Mesenchymal stem cell (in vitro differentiated cells and primary cell): ENCODE data around the gene CDKN1A.

Experiments
- DNase-seq: peaks from one replicate; pipeline ENCODE4 v3.0.0-alpha.2; 2013
- H2AFZ ChIP-seq: one replicate; pipeline ENCODE4 v1.6.1; 2013; ENCODE audit warnings: low read depth, mild to moderate bottlenecking, control low read depth, inconsistent platforms, low read length, moderate library complexity
- H2AK5ac ChIP-seq: 2 replicates; pipeline ENCODE4 v1.6.1; 2013; ENCODE audit warnings: low read length, moderate library complexity, mild to moderate bottlenecking, inconsistent platforms; ENCODE audit not compliant: severe bottlenecking
- H2BK120ac ChIP-seq: one replicate; pipeline ENCODE4 v1.6.1; 2013; ENCODE audit warnings: low read depth, mild to moderate bottlenecking, inconsistent platforms, low read length, moderate library complexity
- H2BK12ac ChIP-seq, 2 experiments: one replicate each; pipeline ENCODE4 v1.6.1; 2013; ENCODE audit warnings: inconsistent platforms in 2 of 2, low read length in 2 of 2, mild to moderate bottlenecking in 2 of 2, moderate library complexity in 2 of 2, control low read depth in 1 of 2
- H2BK15ac ChIP-seq: one replicate; pipeline ENCODE4 v1.6.1; 2013; ENCODE audit warnings: mild to moderate bottlenecking, low read depth, inconsistent platforms; ENCODE audit not compliant: poor library complexity, severe bottlenecking
- H2BK5ac ChIP-seq: 2 replicates; pipeline ENCODE4 v1.6.1; 2013; ENCODE audit warnings: low read depth, mild to moderate bottlenecking, low read length, control low read depth, inconsistent platforms; ENCODE audit not compliant: poor library complexity, severe bottlenecking
- H3K14ac ChIP-seq, 2 experiments: one replicate each; pipeline ENCODE4 v1.6.1; 2013; ENCODE audit warnings: inconsistent platforms in 2 of 2, low read length in 2 of 2, control low read depth in 1 of 2, mild to moderate bottlenecking in 1 of 2, moderate library complexity in 1 of 2
- H3K18ac ChIP-seq, 2 experiments: one replicate each; pipeline ENCODE4 v1.6.1; 2013; ENCODE audit warnings: inconsistent platforms in 2 of 2, low read length in 2 of 2, control low read depth in 1 of 2, low read depth in 1 of 2, mild to moderate bottlenecking in 1 of 2
- H3K23ac ChIP-seq, 2 experiments: one replicate each; pipeline ENCODE4 v1.6.1; 2013; ENCODE audit warnings: inconsistent platforms in 2 of 2, low read length in 2 of 2, mild to moderate bottlenecking in 2 of 2, moderate library complexity in 2 of 2, control low read depth in 1 of 2
- H3K27ac ChIP-seq: 2 replicates; pipeline ENCODE4 v1.5.1; 2013; ENCODE audit warnings: mild to moderate bottlenecking, moderate library complexity, low read length, control low read depth, inconsistent platforms; ENCODE audit not compliant: poor library complexity, severe bottlenecking
- H3K27me3 ChIP-seq, 2 experiments: 2 replicates each; pipeline versions ENCODE4 v1.6.1 to v1.7.0; 2013; ENCODE audit warnings: low read length in 2 of 2, mild to moderate bottlenecking in 2 of 2, moderate library complexity in 2 of 2, control low read depth in 1 of 2, inconsistent platforms in 1 of 2; ENCODE audit not compliant: control insufficient read depth in 1 of 2, insufficient read depth in 1 of 2
- H3K36me3 ChIP-seq, 2 experiments: 2 replicates each; pipeline versions ENCODE4 v1.6.1 to v1.7.0; 2013; ENCODE audit warnings: low read length in 2 of 2, control low read depth in 1 of 2, inconsistent platforms in 1 of 2, low read depth in 1 of 2, mild to moderate bottlenecking in 1 of 2; ENCODE audit not compliant: insufficient read depth in 2 of 2, control insufficient read depth in 1 of 2
- H3K4ac ChIP-seq, 2 experiments: one replicate each; pipeline ENCODE4 v1.6.1; 2013; ENCODE audit warnings: inconsistent platforms in 2 of 2, low read length in 2 of 2, mild to moderate bottlenecking in 2 of 2, moderate library complexity in 2 of 2, control low read depth in 1 of 2, low read depth in 1 of 2
- H3K4me1 ChIP-seq: 2 replicates; pipeline ENCODE4 v1.6.1; 2013; ENCODE audit warnings: low read depth, low read length, control low read depth; ENCODE audit not compliant: control insufficient read depth, insufficient read depth
- H3K4me2 ChIP-seq: 2 replicates; pipeline ENCODE4 v1.6.1; 2013; ENCODE audit warnings: low read length, mild to moderate bottlenecking, inconsistent platforms; ENCODE audit not compliant: poor library complexity, severe bottlenecking
- H3K4me3 ChIP-seq, 2 experiments: 2 replicates each; pipeline versions ENCODE4 v1.5.1 to v1.7.0; 2013; ENCODE audit warnings: low read length in 2 of 2, mild to moderate bottlenecking in 2 of 2, control low read depth in 1 of 2, low read depth in 1 of 2; ENCODE audit not compliant: insufficient read depth in 1 of 2
- H3K79me1 ChIP-seq: replicated peaks from 2 replicates; pipeline ENCODE4 v1.6.1; 2013; ENCODE audit warnings: mild to moderate bottlenecking, control low read depth, low read length, inconsistent platforms; ENCODE audit not compliant: poor library complexity, severe bottlenecking
- H3K9ac ChIP-seq: 2 replicates; pipeline ENCODE4 v1.7.0; 2013; ENCODE audit warnings: mild to moderate bottlenecking, low read length, moderate library complexity
- H3K9me3 ChIP-seq: 2 replicates; pipeline ENCODE4 v1.7.0; 2013; ENCODE audit warnings: mild to moderate bottlenecking, low read length; ENCODE audit not compliant: control insufficient read depth
- H4K8ac ChIP-seq: one replicate; pipeline ENCODE4 v1.6.1; 2013; ENCODE audit warnings: inconsistent platforms, mild to moderate bottlenecking, low read length, moderate library complexity
- H4K91ac ChIP-seq: one replicate; pipeline ENCODE4 v1.6.1; 2013; ENCODE audit warnings: mild to moderate bottlenecking, low read length, inconsistent platforms
- WGBS: methylation state at CpG from one replicate; pipeline ENCODE4 v1.1.7; 2013; ENCODE audit warnings: mixed read lengths; 5-methylcytosine and 5-hydroxymethylcytosine counted together

Gene CDKN1A

GRCh38 chr6:36699348-36699747 is 20.8 kb downstream of the CDKN1A start:
- H3K79me1 ChIP-seq: no peaks in the 10 kb centered on the region
- DNase-seq: no peak
- H3K23ac ChIP-seq: no peak overlapping the region
- H3K27me3 ChIP-seq: peaks cover 15 to 16% of the 10 kb centered on the region in 2 experiments
- H4K91ac ChIP-seq: no peak overlapping the region
- H2BK120ac ChIP-seq: no peak overlapping the region
- H3K4me2 ChIP-seq: no peak overlapping the region
- H2AFZ ChIP-seq: no peak overlapping the region
- no peak overlapping the region for H2BK12ac ChIP-seq
- H4K8ac ChIP-seq: no peak overlapping the region
- H3K9ac ChIP-seq: no peak overlapping the region
- no peak overlapping the region for H3K4me3 ChIP-seq
- no peak overlapping the region for H3K27ac ChIP-seq
- no peak overlapping the region for H2BK15ac ChIP-seq
- no peak overlapping the region for H2BK5ac ChIP-seq
- H3K18ac ChIP-seq: no peak overlapping the region
- H3K9me3 ChIP-seq: peaks cover 7% of the 10 kb centered on the region
- no peak overlapping the region for H3K14ac ChIP-seq
- 90% methylated on average over 7 of the region's 7 CpGs for WGBS
- peaks cover 4% of the 10 kb centered on the region for H3K4me1 ChIP-seq
- H3K36me3 ChIP-seq: no peaks in the 10 kb centered on the region
- H2AK5ac ChIP-seq: no peak overlapping the region
- H3K4ac ChIP-seq: no peak overlapping the region

- Histone ChIP-seq H3K27ac (no peak overlapping the region), H3K27me3 (peaks cover 15 to 17% of the 10 kb centered on the region in 2 experiments), H3K4me3 (no peak overlapping the region), H2AK5ac (no peak overlapping the region), H2BK5ac (no peak overlapping the region), H4K91ac (no peak overlapping the region), H3K79me1 (no peaks in the 10 kb centered on the region), H2BK15ac (no peak overlapping the region), H2AFZ (no peak overlapping the region), H2BK120ac (no peak overlapping the region), H3K14ac (no peak overlapping the region), H3K18ac (no peak overlapping the region), H3K36me3 (no peaks in the 10 kb centered on the region), H3K9me3 (peaks cover 7% of the 10 kb centered on the region), H3K4ac (no peak overlapping the region), H3K9ac (no peak overlapping the region), H3K23ac (no peak overlapping the region), H3K4me2 (no peak overlapping the region), H2BK12ac (no peak overlapping the region), H4K8ac (no peak overlapping the region), H3K4me1 (peaks cover 4% of the 10 kb centered on the region)
- DNase-seq: no peak
- WGBS: 88% methylated on average over 7 of the region's 7 CpGs
These were observed 21.7 kb downstream of the CDKN1A start for GRCh38 chr6:36700071-36700812.

DNA sequence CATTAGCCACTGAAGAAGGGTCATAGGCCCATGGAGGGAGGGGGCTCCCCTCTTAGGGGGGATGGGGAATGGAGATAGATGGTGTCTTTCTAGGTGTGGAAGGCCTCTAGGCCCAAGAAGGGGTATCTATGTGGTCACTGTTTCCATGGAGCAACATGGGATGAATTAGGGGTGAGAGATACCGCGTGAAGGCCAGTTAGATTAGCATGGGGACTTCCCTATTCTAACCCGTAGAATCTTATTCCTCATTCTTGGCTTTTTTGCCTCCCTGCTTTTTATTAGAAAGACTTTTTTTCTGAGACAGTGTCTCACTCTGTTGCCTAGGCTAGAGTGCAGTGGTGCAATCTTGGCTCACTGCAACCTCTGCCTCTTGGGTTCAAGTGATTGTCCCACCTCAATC is 22.3 kb downstream of the CDKN1A start:
- H2BK5ac ChIP-seq: no peak overlapping the region
- H2AK5ac ChIP-seq: no peak overlapping the region
- H2BK15ac ChIP-seq: no peak overlapping the region
- no peak overlapping the region for H3K9ac ChIP-seq
- H2BK12ac ChIP-seq: no peak overlapping the region
- no peaks in the 10 kb centered on the region for H3K79me1 ChIP-seq
- H4K8ac ChIP-seq: no peak overlapping the region
- H3K36me3 ChIP-seq: no peaks in the 10 kb centered on the region
- peaks cover 7% of the 10 kb centered on the region for H3K9me3 ChIP-seq
- H3K14ac ChIP-seq: no peak overlapping the region
- H2BK120ac ChIP-seq: no peak overlapping the region
- H3K4ac ChIP-seq: no peak overlapping the region
- peaks cover 4% of the 10 kb centered on the region for H3K4me1 ChIP-seq
- H3K23ac ChIP-seq: no peak overlapping the region
- no peak overlapping the region for H2AFZ ChIP-seq
- no peak overlapping the region for H4K91ac ChIP-seq
- no peak overlapping the region for H3K27ac ChIP-seq
- no peak overlapping the region for H3K4me3 ChIP-seq
- DNase-seq: no peak
- WGBS: 97% methylated on average over 3 of the region's 3 CpGs
- H3K18ac ChIP-seq: no peak overlapping the region
- no peak overlapping the region for H3K4me2 ChIP-seq
- H3K27me3 ChIP-seq: peaks cover 15 to 17% of the 10 kb centered on the region in 2 experiments

GRCh38 chr6:36701401-36701991 is 23.0 kb downstream of the CDKN1A start:
- H2BK5ac ChIP-seq: no peak overlapping the region
- H3K4me3 ChIP-seq: no peak overlapping the region
- H3K4ac ChIP-seq: no peak overlapping the region
- H2BK120ac ChIP-seq: no peak overlapping the region
- no peaks in the 10 kb centered on the region for H3K36me3 ChIP-seq
- no peak overlapping the region for H3K14ac ChIP-seq
- H2AK5ac ChIP-seq: no peak overlapping the region
- H4K8ac ChIP-seq: no peak overlapping the region
- no peak overlapping the region for H4K91ac ChIP-seq
- WGBS: 74% methylated on average over 3 of the region's 3 CpGs
- H3K27me3 ChIP-seq: peaks cover 15 to 17% of the 10 kb centered on the region in 2 experiments
- no peak for DNase-seq
- H3K4me1 ChIP-seq: peaks cover 4% of the 10 kb centered on the region
- H3K27ac ChIP-seq: no peak overlapping the region
- H3K79me1 ChIP-seq: no peaks in the 10 kb centered on the region
- H3K9ac ChIP-seq: no peak overlapping the region
- peak overlapping the region; percentile 49 for H2BK15ac ChIP-seq
- H3K18ac ChIP-seq: no peak overlapping the region
- no peak overlapping the region for H3K4me2 ChIP-seq
- H3K9me3 ChIP-seq: peaks cover 7% of the 10 kb centered on the region
- H3K23ac ChIP-seq: no peak overlapping the region
- H2BK12ac ChIP-seq: no peak overlapping the region
- H2AFZ ChIP-seq: no peak overlapping the region
